B cell (primary cell): Measurements from ENCODE around the gene CACHD1. TPM values are rescaled to one million over a fixed set of nuclear protein-coding genes. Genes with fewer than 3 reads are reported as not detected.

Source experiments
- ATAC-seq: fragments of 200-7000 bp; cut with Tn5 transposase; one replicate; pipeline ENCODE4 v1.10.0; 2021; ENCODE audit warnings: low read depth, mild to moderate bottlenecking, moderate number of reproducible peaks, moderate library complexity
- CTCF ChIA-PET: fragments of 350-600 bp; sonication (Branson Sonifier 250); formaldehyde crosslinking; loops from one replicate; lab custom pipeline; 2021; ENCODE audit warnings: antibody characterized with exemption, inconsistent platforms; lab: Charles Lee
- POLR2A ChIA-PET: fragments of 350-600 bp; sonication (Branson Sonifier 250); formaldehyde crosslinking; loops from one replicate; lab custom pipeline; 2021; ENCODE audit warnings: antibody characterized with exemption; lab: Charles Lee
- DNase-seq: peaks from one replicate; pipeline ENCODE4 v3.0.0; 2013
- H2AFZ ChIP-seq: 2 replicates; pipeline ENCODE4 v1.6.1; 2012; ENCODE audit warnings: mild to moderate bottlenecking, low read depth, low read length; ENCODE audit not compliant: insufficient read depth, poor library complexity, severe bottlenecking
- H3K27ac ChIP-seq, 2 donors: 1 replicate in 1 of 2; 2 replicates in 1 of 2; pipeline ENCODE4 v1.5.1; 2012 to 2013; ENCODE audit warnings: low read length in 2 of 2, mild to moderate bottlenecking in 2 of 2, moderate library complexity in 1 of 2
- H3K27me3 ChIP-seq, 4 experiments: fragments of 200-600 bp in 1 of 4; sonication (generic) in 1 of 4; replicated peaks in 1 of 4; 1 replicate in 2 of 4; 2 replicates in 2 of 4; pipeline versions ENCODE4 v1.6.1 to v1.7.0; 2013 to 2016; ENCODE audit warnings: low read length in 3 of 4, mild to moderate bottlenecking in 2 of 4, mixed read lengths in 1 of 4, moderate library complexity in 1 of 4; ENCODE audit not compliant: insufficient read depth in 4 of 4, control insufficient read depth in 3 of 4; ENCODE audit errors: control extremely low read depth in 1 of 4
- H3K36me3 ChIP-seq, 2 experiments: replicated peaks in 1 of 2; 1 replicate in 1 of 2; 2 replicates in 1 of 2; pipeline versions ENCODE4 v1.6.1 to v1.7.1; 2013; ENCODE audit warnings: low read length in 1 of 2; ENCODE audit not compliant: insufficient read depth in 2 of 2, control insufficient read depth in 1 of 2; ENCODE audit errors: control extremely low read depth in 1 of 2, extremely low read depth in 1 of 2
- H3K4me1 ChIP-seq, 2 donors: fragments of 200-600 bp in 1 of 2; sonication (generic) in 1 of 2; 1 replicate in 1 of 2; 2 replicates in 1 of 2; pipeline versions ENCODE4 v1.5.1 to v1.6.1; 2013 to 2017; ENCODE audit warnings: low read length in 2 of 2; ENCODE audit not compliant: control insufficient read depth in 2 of 2, insufficient read depth in 2 of 2
- H3K4me2 ChIP-seq: replicated peaks from 2 replicates; pipeline ENCODE3; 2012; ENCODE audit warnings: mild to moderate bottlenecking, low read depth, low read length; ENCODE audit not compliant: poor library complexity, severe bottlenecking
- H3K4me3 ChIP-seq, 5 experiments: fragments of 200-600 bp in 1 of 5; sonication (generic) in 1 of 5; 1 replicate in 3 of 5; 2 replicates in 2 of 5; pipeline versions ENCODE4 v1.5.1 to v1.7.0; 2011 to 2016; ENCODE audit warnings: low read length in 4 of 5, mild to moderate bottlenecking in 4 of 5, low read depth in 2 of 5, control low read depth in 1 of 5, moderate library complexity in 1 of 5; ENCODE audit not compliant: insufficient read depth in 1 of 5; ENCODE audit errors: control extremely low read depth in 1 of 5, extremely low read depth in 1 of 5
- H3K79me2 ChIP-seq: fragments of 200-600 bp; sonication (generic); one replicate; pipeline ENCODE4 v1.6.0; 2016; ENCODE audit warnings: low read length; ENCODE audit not compliant: control insufficient read depth, insufficient read depth
- H3K9ac ChIP-seq: fragments of 200-600 bp; sonication (generic); 2 replicates; pipeline ENCODE4 v1.6.1; 2017; ENCODE audit warnings: mild to moderate bottlenecking, low read length, moderate library complexity
- H3K9me3 ChIP-seq, 3 donors: one replicate each; pipeline versions ENCODE4 v1.6.1 to v1.7.1; 2013; ENCODE audit warnings: low read length in 2 of 3; ENCODE audit not compliant: control insufficient read depth in 2 of 3, insufficient read depth in 1 of 3; ENCODE audit errors: control extremely low read depth in 1 of 3
- H4K20me1 ChIP-seq: 2 replicates; pipeline ENCODE4 v1.6.0; 2012; ENCODE audit warnings: mild to moderate bottlenecking, low read length; ENCODE audit not compliant: insufficient read depth, control insufficient read depth, poor library complexity, severe bottlenecking
- H3K27ac Mint-ChIP-seq: one replicate; pipeline ENCODE4 v1.8.0; 2021; ENCODE audit warnings: mixed read lengths
- H3K27me3 Mint-ChIP-seq: one replicate; pipeline ENCODE4 v1.8.0; 2021; ENCODE audit warnings: mixed read lengths
- H3K4me1 Mint-ChIP-seq: one replicate; pipeline ENCODE4 v1.8.0; 2021; ENCODE audit warnings: mixed read lengths
- H3K4me3 Mint-ChIP-seq: one replicate; pipeline ENCODE4 v1.8.0; 2021; ENCODE audit warnings: mixed read lengths
- H3K9me3 Mint-ChIP-seq: one replicate; pipeline ENCODE4 v1.8.0; 2022; ENCODE audit warnings: mixed read lengths; ENCODE audit not compliant: insufficient read depth
- CTCF ChIP-seq: fragments of 200-600 bp; IDR thresholded peaks from one replicate; pipeline ENCODE4 v1.8.0; 2022; ENCODE audit warnings: antibody characterized with exemption, mild to moderate bottlenecking
- EZH2 ChIP-seq: IDR thresholded peaks from 2 replicates; pipeline ENCODE4 v1.6.1; 2012; ENCODE audit warnings: borderline replicate concordance, low read depth, mild to moderate bottlenecking, moderate library complexity, low read length; ENCODE audit not compliant: insufficient read depth, poor library complexity, severe bottlenecking
- WGBS: methylation state at CpG from one replicate; pipeline ENCODE4 v1.1.5; 2013; ENCODE audit warnings: missing lambda C conversion rate; ENCODE audit not compliant: insufficient coverage; 5-methylcytosine and 5-hydroxymethylcytosine counted together
- intact Hi-C: fragments of 100-400 bp; cut with micrococcal nuclease; formaldehyde crosslinking; loops from one replicate; pipeline ENCODE4 v1.10.0; 2022
- polyA plus RNA-seq: library from polyadenylated mRNA; depleted of rRNA; stranded (reverse); fragments of >200 nt; gene quantifications from 2 replicates; pipeline ENCODE4 v1.2.3, GENCODE V29; 2012
- total RNA-seq, 2 donors: library from RNA; stranded (reverse); fragments of 120-200 nt in 1 of 2; gene quantifications; 1 replicate in 1 of 2; 2 replicates in 1 of 2; pipeline versions ENCODE4 v1.2.3 to v1.2.4, GENCODE V29; 2013 to 2022

The CACHD1 gene
- total and polyA plus RNA-seq, 2 donors (not counting 1 experiment from before 2014, with no cell fraction given), result not detected

- Mint-ChIP-seq H3K27me3 (peaks cover 31% of the 10 kb centered on the region), H3K27ac (no peak overlapping the region), H3K4me3 (no peak overlapping the region), H3K9me3 (no peaks in the 10 kb centered on the region), H3K4me1 (peaks cover 14% of the 10 kb centered on the region)
- Histone ChIP-seq H3K9ac (no peak overlapping the region), H3K27me3 (peaks cover 0 to 13% (median 4%) of the 10 kb centered on the region in 4 experiments), H3K4me1 (peaks cover 7 to 13% of the 10 kb centered on the region in 2 donors), H3K9me3 (no peaks in the 10 kb centered on the region), H3K79me2 (no peaks in the 10 kb centered on the region), H4K20me1 (no peaks in the 10 kb centered on the region), H3K4me2 (no peak overlapping the region), H3K27ac (no peak overlapping the region), H3K4me3 (no peak overlapping the region), H2AFZ (no peak overlapping the region), H3K36me3 (no peaks in the 10 kb centered on the region)
- POLR2A ChIA-PET, result no interaction called here
- whole genome bisulfite sequencing, result no CpG with 5 or more reads among the region's 2 CpGs
- intact Hi-C loops, result no loop called here
- ATAC-seq, result no peak
- no peak for DNase-seq
- no peak for TF ChIP-seq CTCF
- no peak for TF ChIP-seq EZH2
- CTCF ChIA-PET, result no interaction called here
Measured at GRCh38 chr1:64502931-64503330, 33.0 kb downstream of the CACHD1 start.

DNA sequence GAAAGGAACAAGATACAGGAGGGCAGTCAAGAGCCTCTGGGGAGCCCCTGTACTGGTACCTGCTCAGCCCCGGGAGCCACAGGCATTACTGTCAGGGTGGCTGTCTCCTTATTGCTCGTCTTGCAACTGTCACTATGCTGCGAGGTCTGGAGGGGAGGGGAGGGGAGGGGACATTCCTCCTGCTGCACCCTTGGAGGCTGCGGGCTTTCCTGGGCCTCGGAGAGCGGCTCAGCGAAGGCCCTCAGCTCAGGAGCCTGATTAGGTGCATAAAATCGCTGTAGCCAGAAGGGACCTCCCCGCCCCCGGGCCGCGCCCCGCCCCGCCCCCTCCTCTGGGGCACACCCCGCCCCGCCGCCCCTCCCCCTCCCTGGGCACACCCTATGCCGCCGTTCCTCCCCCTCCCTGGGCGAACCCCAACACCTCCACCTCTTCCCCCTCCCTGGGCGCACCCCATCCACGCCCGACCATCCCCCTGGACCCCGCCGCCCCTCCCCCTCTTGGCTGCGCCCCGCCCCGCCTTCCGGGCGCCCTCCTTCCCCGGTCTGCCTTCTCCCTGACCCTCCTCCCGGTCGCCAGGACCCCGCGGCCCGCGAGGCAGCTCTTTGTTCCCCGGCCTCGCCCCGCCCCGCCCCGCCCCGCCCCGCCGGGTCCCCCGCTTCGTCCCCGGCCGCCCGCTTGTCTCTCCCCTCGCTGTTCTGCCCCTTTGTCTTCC, 35.5 kb downstream of the CACHD1 start:
- ChIA-PET CTCF (no interaction called here), POLR2A (no interaction called here)
- H3K9me3 Mint-ChIP-seq, result no peaks in the 10 kb centered on the region
- TF ChIP-seq EZH2, result no peak
- TF ChIP-seq CTCF, result no peak
- Histone ChIP-seq H3K4me1 (peaks cover 7 to 13% of the 10 kb centered on the region in 2 donors), H3K4me2 (peak overlapping the region; percentile 74), H3K4me3 (peak overlapping the region; percentile 13 to 53 (median 44)), H3K9ac (peak overlapping the region; percentile 53), H3K9me3 (no peaks in the 10 kb centered on the region), H2AFZ (peak overlapping the region; percentile 67), H3K27me3 (peaks cover 0 to 13% (median 4%) of the 10 kb centered on the region in 4 experiments), H3K79me2 (no peaks in the 10 kb centered on the region), H3K36me3 (no peaks in the 10 kb centered on the region), H4K20me1 (no peaks in the 10 kb centered on the region), H3K27ac (no peak overlapping the region)
- peaks cover 39% of the 10 kb centered on the region for H3K27me3 Mint-ChIP-seq
- intact Hi-C loops, result no loop called here
- peak overlapping the region; percentile 89 for H3K4me3 Mint-ChIP-seq
- ATAC-seq, result peak; percentile 74
- peaks cover 14% of the 10 kb centered on the region for H3K4me1 Mint-ChIP-seq
- H3K27ac Mint-ChIP-seq, result no peak overlapping the region
- 0% methylated on average over 17 of the region's 51 CpGs for WGBS
- DNase-seq, result peak; percentile 40
